DOHH2 (cell line): ENCODE data around the gene CEP57.

Source experiments
- EZH2phosphoT487 ChIP-seq: fragments of 200-600 bp; sonication (generic); IDR thresholded peaks from 2 replicates; pipeline ENCODE4 v1.6.1; 2017; ENCODE audit warnings: borderline replicate concordance, mild to moderate bottlenecking, antibody characterized with exemption, low read length, moderate library complexity, mixed read lengths
- TF ChIP-seq, protein P1 (sequence below): fragments of 200-600 bp; sonication (generic); IDR thresholded peaks from one replicate; pipeline ENCODE4 v1.5.1; 2014; ENCODE audit warnings: antibody characterized with exemption, mild to moderate bottlenecking, low read depth, low read length; ENCODE audit not compliant: poor library complexity, severe bottlenecking

DNA sequence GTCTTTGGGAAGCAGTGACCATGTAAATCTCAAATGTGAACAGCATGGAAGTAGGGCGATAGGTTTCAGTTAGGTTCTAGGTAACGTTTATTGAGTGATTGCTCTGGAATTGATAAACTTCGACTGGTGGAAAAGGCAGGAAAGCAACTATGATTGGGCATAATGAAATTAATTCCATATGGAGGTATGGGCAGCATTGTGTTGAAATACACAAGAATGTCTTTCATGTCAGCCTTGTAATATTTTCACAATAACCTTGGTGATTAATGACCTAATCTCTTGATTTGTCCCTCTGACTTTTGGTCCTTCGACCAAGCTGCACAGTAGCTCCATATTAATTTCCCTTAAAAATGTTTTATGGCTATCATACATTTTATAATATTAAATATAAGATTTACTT is 2.8 kb downstream of the CEP57 start:
- TF ChIP-seq, protein P1, sequence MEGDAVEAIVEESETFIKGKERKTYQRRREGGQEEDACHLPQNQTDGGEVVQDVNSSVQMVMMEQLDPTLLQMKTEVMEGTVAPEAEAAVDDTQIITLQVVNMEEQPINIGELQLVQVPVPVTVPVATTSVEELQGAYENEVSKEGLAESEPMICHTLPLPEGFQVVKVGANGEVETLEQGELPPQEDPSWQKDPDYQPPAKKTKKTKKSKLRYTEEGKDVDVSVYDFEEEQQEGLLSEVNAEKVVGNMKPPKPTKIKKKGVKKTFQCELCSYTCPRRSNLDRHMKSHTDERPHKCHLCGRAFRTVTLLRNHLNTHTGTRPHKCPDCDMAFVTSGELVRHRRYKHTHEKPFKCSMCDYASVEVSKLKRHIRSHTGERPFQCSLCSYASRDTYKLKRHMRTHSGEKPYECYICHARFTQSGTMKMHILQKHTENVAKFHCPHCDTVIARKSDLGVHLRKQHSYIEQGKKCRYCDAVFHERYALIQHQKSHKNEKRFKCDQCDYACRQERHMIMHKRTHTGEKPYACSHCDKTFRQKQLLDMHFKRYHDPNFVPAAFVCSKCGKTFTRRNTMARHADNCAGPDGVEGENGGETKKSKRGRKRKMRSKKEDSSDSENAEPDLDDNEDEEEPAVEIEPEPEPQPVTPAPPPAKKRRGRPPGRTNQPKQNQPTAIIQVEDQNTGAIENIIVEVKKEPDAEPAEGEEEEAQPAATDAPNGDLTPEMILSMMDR: no peak
- no peak for TF ChIP-seq EZH2phosphoT487
